ENCODE data around the gene PAX2.

- no peak for TF ChIP-seq POLR2A (IDR thresholded peaks at IDR 0.05)
- no peak for TF ChIP-seq CTCF (IDR thresholded peaks at IDR 0.05)
These were observed 29.5 kb downstream of the PAX2 start for GRCh38 chr10:100774876-100775275.

All from testis (tissue), 2 donors.